HepG2 (cell line): ENCODE data around the gene PBX1. TPM values are rescaled to one million over a fixed set of nuclear protein-coding genes. Genes with fewer than 3 reads are reported as not detected.

Experiments used
- ATAC-seq: fragments of 200-7000 bp; cut with Tn5 transposase; 3 replicates; pipeline ENCODE4 v1.9.1; 2020; ENCODE audit warnings: mild to moderate bottlenecking, moderate library complexity
- BruUV-seq: library from RNA; stranded (reverse); fragments of 400-500 nt; replicated peaks from 2 replicates; lab custom pipeline; 2021; lab: Mats Ljungman, UMichigan
- CTCF ChIA-PET: fragments of 300-600 bp; formaldehyde crosslinking; extraction: SDS; loops from one replicate; lab custom pipeline; 2021; ENCODE audit warnings: low total read pairs, inconsistent platforms, low intra/inter-chr PET ratio; lab: Yijun Ruan, JAX
- POLR2A ChIA-PET: fragments of 350-600 bp; sonication (Branson Sonifier 250); formaldehyde crosslinking; loops from one replicate; lab custom pipeline; 2020; ENCODE audit warnings: antibody characterized with exemption, inconsistent platforms; lab: Yijun Ruan, JAX
- DNase-seq: peaks from one replicate; pipeline ENCODE4 v3.0.0-alpha.2; 2015; ENCODE audit warnings: low spot score
- FAIRE-seq: peaks from 3 replicates; lab custom pipeline; 2011; peaks lifted over from hg19 to GRCh38; lab: Jason Lieb, UNC
- H2AFZ ChIP-seq: one replicate; pipeline ENCODE4 v1.6.1; 2011; ENCODE audit warnings: low read length, inconsistent platforms
- H3K27ac ChIP-seq: fragments of 300-600 bp; 3 replicates; pipeline ENCODE4 v1.8.0; 2011; ENCODE audit warnings: mixed run types, mild to moderate bottlenecking, mixed read lengths, low read length, inconsistent platforms; ENCODE audit not compliant: insufficient read depth; ENCODE audit errors: extremely low read length
- H3K27me3 ChIP-seq, 2 experiments: fragments of 200-600 bp in 1 of 2; 2 replicates in 1 of 2; 3 replicates in 1 of 2; pipeline versions ENCODE4 v1.6.0 to v1.8.0; 2011; ENCODE audit warnings: low read length in 2 of 2, mild to moderate bottlenecking in 2 of 2, moderate library complexity in 2 of 2, inconsistent platforms in 1 of 2; ENCODE audit not compliant: insufficient read depth in 2 of 2, control insufficient read depth in 1 of 2
- H3K36me3 ChIP-seq, 2 experiments: fragments of 200-600 bp in 1 of 2; replicated peaks in 1 of 2; 2 replicates in 1 of 2; 3 replicates in 1 of 2; pipeline versions ENCODE4 v1.5.1 to v1.8.0; 2011; ENCODE audit warnings: low read length in 2 of 2, inconsistent platforms in 1 of 2; ENCODE audit not compliant: insufficient read depth in 2 of 2, control insufficient read depth in 1 of 2
- H3K4me1 ChIP-seq: 2 replicates; pipeline ENCODE4 v1.5.1; 2012; ENCODE audit warnings: low read length, inconsistent platforms; ENCODE audit not compliant: insufficient read depth
- H3K4me2 ChIP-seq: 2 replicates; pipeline ENCODE4 v1.6.0; 2011; ENCODE audit warnings: low read depth, low read length, inconsistent platforms
- H3K4me3 ChIP-seq, 3 experiments: fragments of 200-600 bp in 1 of 3; sonication (generic), shearing (Covaris generic) in 1 of 3; replicated peaks in 1 of 3; 2 replicates each; pipeline ENCODE4 v1.5.1; 2011 to 2016; ENCODE audit warnings: low read length in 3 of 3, inconsistent platforms in 2 of 3, low read depth in 2 of 3, mild to moderate bottlenecking in 2 of 3, control low read depth in 1 of 3, mixed read lengths in 1 of 3; ENCODE audit not compliant: insufficient read depth in 1 of 3
- H3K79me2 ChIP-seq: one replicate; pipeline ENCODE4 v1.6.1; 2011; ENCODE audit warnings: low read length, inconsistent platforms; ENCODE audit not compliant: insufficient read depth
- H3K9ac ChIP-seq: 2 replicates; pipeline ENCODE4 v1.6.0; 2011; ENCODE audit warnings: mild to moderate bottlenecking, low read depth, low read length, inconsistent platforms; ENCODE audit not compliant: insufficient read depth
- H3K9me3 ChIP-seq: 2 replicates; pipeline ENCODE4 v1.5.1; 2012; ENCODE audit warnings: mild to moderate bottlenecking, low read length
- H4K20me1 ChIP-seq: 2 replicates; pipeline ENCODE4 v1.6.0; 2011; ENCODE audit warnings: inconsistent platforms, mild to moderate bottlenecking, low read length, moderate library complexity; ENCODE audit not compliant: insufficient read depth
- CREM ChIP-seq, 2 experiments: sonication (generic) in 1 of 2; formaldehyde crosslinking in 1 of 2; IDR thresholded peaks; 2 replicates each; pipeline versions ENCODE4 v1.4.0 to v1.6.1; 2016 to 2020; ENCODE audit warnings: antibody characterized with exemption in 1 of 2, mild to moderate bottlenecking in 1 of 2, missing genetic modification reagents in 1 of 2
- HNRNPH1 ChIP-seq: fragments of 200-400 bp; formaldehyde crosslinking; optimal IDR thresholded peaks from 2 replicates; pipeline ENCODE3; 2017; ENCODE audit warnings: mild to moderate bottlenecking, low read depth, low read length
- MLX ChIP-seq: IDR thresholded peaks from 2 replicates; pipeline ENCODE4 v1.6.1; 2016
- NFATC3 ChIP-seq: sonication (generic); formaldehyde crosslinking; IDR thresholded peaks from 2 replicates; pipeline ENCODE4 v1.5.1; 2020; ENCODE audit warnings: mild to moderate bottlenecking, missing genetic modification reagents
- NFIB ChIP-seq: sonication (generic); formaldehyde crosslinking; IDR thresholded peaks from 2 replicates; pipeline ENCODE4 v1.9.0; 2021; ENCODE audit warnings: missing genetic modification reagents, mild to moderate bottlenecking, borderline replicate concordance
- POGZ ChIP-seq: sonication (generic); formaldehyde crosslinking; IDR thresholded peaks from 2 replicates; pipeline ENCODE4 v1.4.0; 2020; ENCODE audit warnings: mild to moderate bottlenecking, missing genetic modification reagents
- POLR2A ChIP-seq, 2 experiments: IDR thresholded peaks; 2 replicates each; pipeline ENCODE4 v1.6.1; 2011; ENCODE audit warnings: low read depth in 2 of 2, low read length in 2 of 2, mild to moderate bottlenecking in 1 of 2, moderate library complexity in 1 of 2; ENCODE audit not compliant: insufficient read depth in 1 of 2
- RBM22 ChIP-seq: fragments of 200-400 bp; formaldehyde crosslinking; optimal IDR thresholded peaks from 2 replicates; pipeline ENCODE3; 2017; ENCODE audit warnings: mild to moderate bottlenecking, low read length, moderate library complexity
- ZFP41 ChIP-seq: sonication (generic); formaldehyde crosslinking; IDR thresholded peaks from 2 replicates; pipeline ENCODE4 v1.4.0; 2020; ENCODE audit warnings: mild to moderate bottlenecking, missing genetic modification reagents, borderline replicate concordance
- ZGPAT ChIP-seq: IDR thresholded peaks from 2 replicates; pipeline ENCODE4 v1.6.1; 2016; ENCODE audit warnings: mild to moderate bottlenecking
- ZNF333 ChIP-seq: sonication (generic); formaldehyde crosslinking; IDR thresholded peaks from 2 replicates; pipeline ENCODE4 v1.4.0; 2020; ENCODE audit warnings: mild to moderate bottlenecking, missing genetic modification reagents, borderline replicate concordance
- ZNF441 ChIP-seq: sonication (generic); formaldehyde crosslinking; IDR thresholded peaks from 2 replicates; pipeline ENCODE4 v1.7.0; 2021; ENCODE audit warnings: missing genetic modification reagents, borderline replicate concordance
- ZNF644 ChIP-seq: IDR thresholded peaks from 2 replicates; pipeline ENCODE4 v1.6.1; 2016; ENCODE audit warnings: low read depth
- ZNF746 ChIP-seq: sonication (generic); formaldehyde crosslinking; IDR thresholded peaks from 2 replicates; pipeline ENCODE4 v1.8.0; 2022; ENCODE audit warnings: mild to moderate bottlenecking, missing genetic modification reagents
- ZNF788 ChIP-seq: sonication (generic); formaldehyde crosslinking; IDR thresholded peaks from 2 replicates; pipeline ENCODE4 v1.5.0; 2020; ENCODE audit warnings: mild to moderate bottlenecking, missing genetic modification reagents, borderline replicate concordance
- WGBS: methylation state at CpG from one replicate; pipeline ENCODE4 v1.1.6; 2017; ENCODE audit warnings: low lambda C conversion rate; 5-methylcytosine and 5-hydroxymethylcytosine counted together
- in situ Hi-C: cut with HindIII; loops from 2 replicates; pipeline ENCODE4 v1.10.0; 2017; ENCODE audit warnings: low pct_unique_long_range_greater_than_20kb; ENCODE audit not compliant: extremely low pct_ligation_motif_present
- intact Hi-C: fragments of 100-400 bp; cut with micrococcal nuclease; formaldehyde crosslinking; loops from one replicate; pipeline ENCODE4 v1.10.0; 2022; ENCODE audit not compliant: unreplicated experiment
- polyA plus RNA-seq, 8 experiments: library from polyadenylated mRNA; depleted of rRNA in 3 of 8; stranded (reverse) in 7 of 8; unstranded in 1 of 8; fragments of >200 nt; fragmentation: Illumina TruSeq in 4 of 8; extraction: Trizol in 4 of 8; gene quantifications; 2 replicates each; pipeline versions ENCODE4 v1.2.1 to v1.2.3, GENCODE V29; 2011 to 2016; ENCODE audit warnings: low read depth in 4 of 8, missing spikeins in 1 of 8, mixed read lengths in 1 of 8; ENCODE audit not compliant: insufficient read depth in 1 of 8
- total RNA-seq, 5 experiments: library from RNA; depleted of rRNA; stranded (reverse); fragments of >200 nt; fragmentation: Illumina TruSeq; extraction: Trizol; gene quantifications; 2 replicates each; pipeline ENCODE4 v1.2.3, GENCODE V29; 2016; ENCODE audit warnings: low read depth in 1 of 5

PBX1 gene
- total and polyA plus RNA-seq, 2 of the 13 experiments (the other 11 are each of a cell fraction or from before 2014, with no cell fraction given), result 0.24 TPM; not detected in 1

DNA sequence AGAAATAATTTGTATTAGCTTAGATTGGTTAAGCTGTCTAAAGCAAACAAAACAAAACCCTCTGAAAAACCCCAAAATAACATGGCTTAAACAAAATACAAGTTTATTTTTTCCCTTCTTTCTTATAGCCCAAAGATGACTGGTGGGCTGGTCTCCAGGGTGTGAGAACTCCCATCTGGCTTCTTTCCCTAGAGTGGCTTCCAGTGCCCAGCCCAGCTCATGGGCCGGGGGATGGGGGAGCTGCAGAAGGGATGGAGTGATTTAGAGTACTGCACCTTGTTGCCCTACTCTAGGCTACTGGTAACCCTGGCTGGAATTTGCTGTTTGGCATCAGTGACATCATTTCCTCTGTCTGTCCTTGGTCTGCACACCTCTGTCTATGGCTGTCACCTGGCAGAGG lies 223.0 kb downstream of the PBX1 start:
- Histone ChIP-seq H3K4me3 (no peak overlapping the region), H3K27ac (no peak overlapping the region), H3K27me3 (peaks cover 0 to 3% of the 10 kb centered on the region in 2 experiments; a peak in 2 of 5 replicates), H3K79me2 (no peaks in the 10 kb centered on the region), H3K9ac (no peak overlapping the region), H2AFZ (no peak overlapping the region), H4K20me1 (no peaks in the 10 kb centered on the region), H3K4me1 (no peaks in the 10 kb centered on the region), H3K36me3 (no peaks in the 10 kb centered on the region), H3K9me3 (no peaks in the 10 kb centered on the region), H3K4me2 (no peak overlapping the region)
- ATAC-seq (no peak), FAIRE-seq (no peak), DNase-seq (no peak)
- ChIA-PET CTCF (no interaction called here), POLR2A (no interaction called here)
- intact Hi-C loops, result no loop called here
- WGBS, result 10% methylated on average over 1 of the region's 1 CpG
- no peak for TF ChIP-seq ZNF644
- in situ Hi-C loops, result loop anchor here (5.0 to 10.0 kb wide), 2 partner anchors 107 to 1370 kb away; no protein-coding TSS in a partner anchor
- BruUV-seq, result no TSS peak

DNA sequence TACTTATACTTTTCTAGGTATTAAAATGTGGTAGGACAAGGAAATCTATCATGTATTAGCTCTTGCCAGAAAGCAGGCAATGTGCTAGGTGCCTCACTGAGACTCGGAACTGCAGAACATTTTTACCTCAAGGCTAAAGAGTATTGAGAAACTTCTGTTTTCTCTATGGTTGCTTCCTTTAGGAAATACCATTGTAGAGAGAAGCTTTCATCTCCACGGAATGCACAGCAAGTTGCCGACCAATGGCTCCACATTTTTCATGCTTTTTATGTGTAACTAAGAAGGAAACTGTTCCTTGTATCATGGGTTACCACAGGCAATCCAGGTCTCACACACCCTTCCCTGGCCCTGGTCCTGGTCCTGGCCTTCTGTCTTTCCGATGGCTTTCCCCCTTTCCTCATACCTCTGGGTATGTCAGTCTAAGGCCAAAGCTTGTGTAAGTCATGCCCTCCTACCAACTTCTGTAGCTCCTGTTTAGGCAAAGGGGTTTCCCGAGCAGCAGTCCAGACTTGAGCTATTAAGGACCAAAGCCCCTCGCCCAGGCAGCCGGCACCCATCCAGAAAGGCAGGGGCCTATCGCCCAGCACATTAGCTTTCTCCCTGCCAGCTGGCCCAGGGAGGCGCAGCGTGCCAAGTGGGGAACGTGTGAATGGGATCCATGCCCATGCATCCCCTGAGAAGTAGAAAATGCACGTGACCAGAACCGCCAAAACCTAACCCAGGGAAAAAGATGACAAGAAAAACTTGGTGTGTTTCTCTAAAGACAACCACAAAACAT lies 225.0 kb downstream of the PBX1 start:
- WGBS, result 46% methylated on average over 11 of the region's 13 CpGs
- H3K36me3 ChIP-seq, result no peaks in the 10 kb centered on the region
- BruUV-seq, result no TSS peak
- H2AFZ ChIP-seq, result no peak overlapping the region
- H4K20me1 ChIP-seq, result no peaks in the 10 kb centered on the region
- H3K9ac ChIP-seq, result no peak overlapping the region
- FAIRE-seq, result no peak
- no peak overlapping the region for H3K27ac ChIP-seq
- TF ChIP-seq NFATC3 (CRISPR knock-in tag) (no peak), NFIB (no peak), ZNF441 (CRISPR knock-in tag) (no peak), CREM (IDR thresholded peaks at IDR 0.05) (no peak), CREM (CRISPR knock-in tag; IDR thresholded peaks at IDR 0.05) (no peak), HNRNPH1 (no peak), ZNF788 (CRISPR knock-in tag) (no peak), ZNF746 (no peak), ZNF333 (CRISPR knock-in tag) (no peak), MLX (CRISPR knock-in tag) (no peak), ZFP41 (CRISPR knock-in tag) (no peak), RBM22 (no peak), ZGPAT (no peak), POLR2A (IDR thresholded peaks at IDR 0.05; ENCODE audit: insufficient read depth in 1 of 2, low read depth in 2 of 2, low read length in 2 of 2) (no peak), POGZ (no peak)
- in situ Hi-C loops, result loop anchor here (5.0 to 10.0 kb wide), 2 partner anchors 109 to 1372 kb away; no protein-coding TSS in a partner anchor
- ChIA-PET POLR2A (no interaction called here), CTCF (no interaction called here)
- no peak overlapping the region for H3K4me3 ChIP-seq
- no peak for ATAC-seq
- H3K79me2 ChIP-seq, result no peaks in the 10 kb centered on the region
- peaks cover 0 to 3% of the 10 kb centered on the region in 2 experiments; a peak in 2 of 5 replicates for H3K27me3 ChIP-seq
- no peaks in the 10 kb centered on the region for H3K4me1 ChIP-seq
- no peaks in the 10 kb centered on the region for H3K9me3 ChIP-seq
- intact Hi-C loops, result no loop called here
- no peak overlapping the region for H3K4me2 ChIP-seq
- DNase-seq, result no peak
